HG03460 (cell line): ENCODE measurements around the gene GALK1.

Experiments
- ATAC-seq: cut with Tn5 transposase; IDR thresholded peaks from one replicate; pipeline ENCODE4 v1.9.1; 2021; ENCODE audit not compliant: unreplicated experiment

Gene GALK1

DNA sequence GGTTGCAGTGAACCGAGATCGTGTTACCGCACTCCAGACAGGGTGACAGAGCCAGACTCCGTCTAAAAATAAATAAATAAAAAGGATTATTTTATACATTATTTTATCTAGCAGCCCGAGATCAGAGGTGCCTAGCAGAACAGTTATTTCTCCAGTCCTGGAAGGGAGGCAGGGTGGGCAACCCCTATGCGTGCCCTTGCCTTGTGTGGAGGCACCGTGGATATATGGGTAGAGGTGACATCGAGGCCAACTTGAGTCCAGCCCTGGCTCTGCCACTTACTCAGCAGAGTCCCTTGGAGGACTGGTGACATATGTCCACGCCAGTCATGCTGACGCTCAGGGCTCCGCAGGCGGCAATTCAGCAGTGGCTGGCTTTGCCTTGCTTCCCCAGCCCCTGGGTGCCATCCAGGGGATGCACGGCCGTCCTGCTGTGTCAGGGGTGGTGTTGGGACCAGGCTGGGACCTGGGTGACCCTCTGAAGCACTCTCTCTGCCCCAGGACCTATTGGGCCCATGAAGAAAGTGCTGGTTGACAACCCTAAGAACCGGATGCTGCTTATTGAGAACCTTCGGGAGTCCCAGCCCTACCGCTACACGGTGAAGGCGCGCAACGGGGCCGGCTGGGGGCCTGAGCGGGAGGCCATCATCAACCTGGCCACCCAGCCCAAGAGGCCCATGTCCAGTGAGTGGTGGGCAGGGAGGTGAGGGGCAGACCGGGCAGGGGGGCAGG lies 13.2 kb downstream of the GALK1 start:
- ATAC-seq: no peak

GRCh38 chr17:75750661-75751423 lies 14.2 kb downstream of the GALK1 start:
- no peak for ATAC-seq

DNA sequence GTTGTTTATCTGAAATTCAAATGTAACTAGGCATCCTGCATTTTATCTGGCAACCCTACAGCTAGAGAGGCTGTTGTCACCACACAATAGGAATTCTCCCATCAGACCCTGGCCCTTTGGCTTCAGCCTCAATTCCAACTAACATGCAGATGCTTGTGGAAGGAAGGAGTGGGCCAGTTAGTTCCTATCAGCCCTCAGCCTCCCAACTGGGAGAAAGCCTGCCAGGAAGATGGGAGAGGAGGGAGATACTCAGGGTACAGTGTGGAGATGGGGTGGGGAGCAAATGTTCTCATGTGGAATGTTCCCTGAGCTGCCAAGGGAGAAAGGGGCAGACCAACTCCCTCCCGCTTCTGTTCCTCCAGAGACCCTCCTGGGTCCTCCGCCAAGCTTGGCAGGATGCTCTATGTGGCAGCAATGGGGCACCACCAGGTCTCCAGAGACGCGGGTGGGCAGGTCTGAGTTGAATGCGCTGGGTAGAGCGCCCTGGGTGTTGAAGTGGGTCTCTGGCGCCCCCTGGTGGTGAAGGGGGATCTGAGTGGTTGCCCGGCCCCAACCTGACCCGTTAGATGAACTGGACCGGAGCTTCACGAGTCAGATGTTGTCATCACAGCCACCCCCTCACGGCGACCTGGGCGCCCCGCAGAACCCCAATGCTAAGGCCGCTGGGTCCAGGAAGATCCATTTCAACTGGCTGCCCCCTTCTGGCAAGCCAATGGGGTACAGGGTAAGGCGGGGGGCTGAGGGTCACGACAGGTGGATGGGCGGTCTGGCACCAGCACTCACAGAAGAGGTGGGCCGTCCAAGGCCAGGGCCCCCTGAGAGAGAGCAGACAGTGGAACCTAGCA lies 15.2 kb downstream of the GALK1 start:
- ATAC-seq: no peak

DNA sequence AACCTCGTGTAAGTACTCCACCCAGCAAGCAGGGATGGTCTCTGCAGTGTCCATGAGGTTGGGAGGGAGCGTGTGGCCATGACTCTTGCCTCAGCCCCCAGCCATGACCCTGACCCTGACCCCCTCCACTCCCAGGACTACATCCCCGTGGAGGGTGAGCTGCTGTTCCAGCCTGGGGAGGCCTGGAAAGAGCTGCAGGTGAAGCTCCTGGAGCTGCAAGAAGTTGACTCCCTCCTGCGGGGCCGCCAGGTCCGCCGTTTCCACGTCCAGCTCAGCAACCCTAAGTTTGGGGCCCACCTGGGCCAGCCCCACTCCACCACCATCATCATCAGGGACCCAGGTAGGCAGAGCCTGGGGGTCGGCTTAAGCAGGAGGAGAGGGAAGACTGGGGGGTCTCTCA lies 16.3 kb downstream of the GALK1 start:
- ATAC-seq: no peak

DNA sequence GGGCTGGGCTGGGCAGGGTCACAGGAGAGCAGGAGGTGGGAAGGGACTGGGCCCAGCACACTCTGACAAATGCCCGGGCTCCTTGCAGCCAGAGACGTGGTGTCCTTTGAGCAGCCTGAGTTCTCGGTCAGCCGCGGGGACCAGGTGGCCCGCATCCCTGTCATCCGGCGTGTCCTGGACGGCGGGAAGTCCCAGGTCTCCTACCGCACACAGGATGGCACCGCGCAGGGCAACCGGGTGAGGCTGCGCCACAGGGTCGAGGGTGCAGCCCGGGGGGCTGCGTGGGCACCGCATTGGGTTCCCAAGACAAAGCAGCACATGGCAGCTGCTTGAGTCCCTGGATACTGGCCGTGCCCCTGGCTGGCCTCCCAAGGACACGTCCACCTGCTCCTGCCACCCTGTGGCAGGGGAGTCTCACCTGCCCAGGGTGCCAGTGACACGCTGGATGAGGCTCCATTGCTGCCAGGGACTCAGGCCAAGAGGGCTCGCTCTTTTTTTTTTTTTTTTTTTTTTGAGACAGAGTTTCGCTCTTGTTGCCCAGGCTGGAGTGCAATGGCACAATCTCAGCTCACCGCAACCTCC lies 21.3 kb downstream of the GALK1 start:
- no peak for ATAC-seq

DNA sequence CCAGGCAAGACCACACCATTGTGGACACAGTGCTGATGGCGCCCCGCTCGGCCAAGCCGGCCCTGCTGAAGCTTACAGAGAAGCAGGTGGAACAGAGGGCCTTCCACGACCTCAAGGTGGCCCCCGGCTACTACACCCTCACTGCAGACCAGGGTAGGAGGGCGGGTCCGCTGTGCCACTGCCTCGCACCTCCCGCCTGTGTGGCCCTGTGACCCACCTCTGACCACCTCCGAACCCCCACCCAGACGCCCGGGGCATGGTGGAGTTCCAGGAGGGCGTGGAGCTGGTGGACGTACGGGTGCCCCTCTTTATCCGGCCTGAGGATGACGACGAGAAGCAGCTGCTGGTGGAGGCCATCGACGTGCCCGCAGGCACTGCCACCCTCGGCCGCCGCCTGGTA lies 22.7 kb downstream of the GALK1 start:
- ATAC-seq: no peak

GRCh38 chr17:75740631-75741077 lies 24.3 kb downstream of the GALK1 start:
- no peak for ATAC-seq

DNA sequence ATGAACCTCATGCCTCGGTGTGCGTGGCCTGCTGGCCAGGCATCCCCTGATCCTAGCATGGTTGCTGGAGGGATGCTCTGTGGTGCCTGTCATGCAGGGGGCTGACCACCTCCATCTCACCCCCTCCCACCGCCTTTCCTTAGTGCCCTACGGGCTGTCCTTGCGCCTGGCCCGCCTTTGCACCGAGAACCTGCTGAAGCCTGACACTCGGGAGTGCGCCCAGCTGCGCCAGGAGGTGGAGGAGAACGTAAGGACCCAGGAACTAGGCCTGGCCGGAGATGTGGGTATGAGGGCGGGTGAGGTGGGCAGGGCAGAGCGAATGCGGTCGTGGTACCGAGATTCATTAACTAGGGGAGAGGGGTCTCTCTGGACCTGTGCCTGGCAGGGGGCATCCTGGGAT lies 24.8 kb downstream of the GALK1 start:
- no peak for ATAC-seq

DNA sequence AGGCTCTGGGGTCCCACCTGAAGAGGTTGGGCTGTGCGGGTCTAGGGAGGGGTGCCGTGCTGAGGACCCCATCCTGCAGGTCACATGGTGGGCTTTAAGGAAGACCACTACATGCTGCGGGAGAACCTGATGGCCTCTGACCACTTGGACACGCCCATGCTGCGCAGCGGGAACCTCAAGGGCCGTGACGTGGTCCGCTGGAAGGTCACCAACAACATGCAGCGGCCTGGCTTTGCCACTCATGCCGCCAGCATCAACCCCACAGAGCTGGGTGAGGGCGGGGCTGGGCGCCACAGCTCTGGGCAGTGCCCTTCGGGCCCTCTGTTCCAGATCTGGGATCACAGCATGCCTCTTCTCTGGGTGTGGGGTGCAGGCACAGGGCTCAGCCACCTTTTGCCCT lies 25.2 kb downstream of the GALK1 start:
- ATAC-seq: no peak

DNA sequence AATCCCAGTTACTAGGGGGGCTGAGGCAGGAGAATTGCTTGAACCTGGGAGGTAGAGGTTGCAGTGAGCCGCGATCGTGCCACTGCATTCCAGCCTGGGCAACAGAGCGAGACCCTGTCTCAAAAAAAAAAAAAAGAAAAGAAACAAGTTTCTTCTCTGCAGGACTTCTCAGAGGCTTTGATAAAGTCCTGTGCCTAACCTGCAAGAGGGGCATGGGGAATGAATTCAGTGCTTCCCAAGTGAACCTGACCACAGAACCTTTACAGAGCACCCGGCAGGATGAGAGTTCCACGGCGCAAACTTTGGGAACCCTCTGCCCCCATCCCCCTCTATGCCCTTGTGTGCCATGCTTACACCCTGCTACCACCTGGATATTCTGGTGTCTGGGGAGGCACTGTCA lies 25.8 kb downstream of the GALK1 start:
- ATAC-seq: no peak

DNA sequence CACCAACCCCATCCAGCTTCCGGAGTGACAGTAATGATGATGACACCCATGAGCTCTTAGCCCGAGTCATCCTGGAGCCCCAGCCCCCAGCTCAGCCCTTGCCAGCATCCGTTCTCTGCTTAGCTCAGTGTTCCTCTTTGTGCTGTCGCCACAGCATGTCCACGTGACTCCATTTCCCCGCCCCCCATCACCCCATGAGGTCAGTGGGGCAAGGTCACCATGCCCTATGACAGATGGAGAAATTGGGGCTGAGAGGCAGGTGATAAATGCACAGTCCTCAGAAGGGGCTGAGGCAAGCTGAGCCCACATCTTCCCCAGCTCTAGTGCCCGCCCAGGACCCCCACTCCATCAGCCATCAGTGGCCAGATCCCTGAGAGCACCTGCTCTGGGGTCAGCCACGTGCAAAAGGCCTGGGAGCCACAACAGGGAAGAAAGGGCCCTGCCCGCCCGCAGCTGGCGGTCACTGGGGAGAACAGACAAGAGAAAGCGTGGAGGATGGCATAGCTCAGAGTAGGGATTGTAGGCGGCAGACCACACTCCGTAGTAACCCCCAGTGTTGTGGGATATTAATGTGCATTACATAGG lies 26.7 kb downstream of the GALK1 start:
- no peak for ATAC-seq

- ATAC-seq: no peak
These were observed 27.6 kb downstream of the GALK1 start for GRCh38 chr17:75737133-75737962.

GRCh38 chr17:75736173-75736835 lies 28.7 kb downstream of the GALK1 start:
- ATAC-seq: no peak

DNA sequence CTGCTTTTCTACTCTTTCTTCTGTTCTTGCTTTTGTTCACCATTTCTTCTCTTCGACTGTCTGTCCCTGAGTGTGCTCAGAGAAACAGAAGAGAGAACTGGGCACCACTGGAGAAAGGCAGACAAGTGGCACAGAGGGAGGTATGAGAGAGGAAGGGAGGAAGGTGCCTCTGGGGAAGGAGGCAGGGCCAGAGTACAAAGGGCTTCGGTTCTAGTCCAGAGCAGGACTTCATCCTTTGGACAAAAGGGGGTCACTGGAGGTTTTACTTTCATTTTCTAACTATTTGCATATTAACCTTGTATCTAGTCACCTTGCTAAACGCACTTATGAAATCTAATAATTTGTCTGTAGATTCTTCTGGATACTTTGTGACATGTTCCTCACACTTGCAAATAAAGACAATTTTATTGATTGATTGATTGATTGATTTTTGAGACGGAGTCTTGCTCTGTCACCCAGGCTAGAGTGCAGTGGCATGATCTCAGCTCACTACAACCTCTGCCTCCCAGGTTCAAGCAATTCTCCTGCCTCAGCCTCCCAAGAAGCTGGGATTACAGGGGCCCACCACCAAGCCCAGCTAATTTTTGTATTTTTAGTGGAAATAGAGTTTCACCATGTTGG lies 30.2 kb downstream of the GALK1 start:
- no peak for ATAC-seq

DNA sequence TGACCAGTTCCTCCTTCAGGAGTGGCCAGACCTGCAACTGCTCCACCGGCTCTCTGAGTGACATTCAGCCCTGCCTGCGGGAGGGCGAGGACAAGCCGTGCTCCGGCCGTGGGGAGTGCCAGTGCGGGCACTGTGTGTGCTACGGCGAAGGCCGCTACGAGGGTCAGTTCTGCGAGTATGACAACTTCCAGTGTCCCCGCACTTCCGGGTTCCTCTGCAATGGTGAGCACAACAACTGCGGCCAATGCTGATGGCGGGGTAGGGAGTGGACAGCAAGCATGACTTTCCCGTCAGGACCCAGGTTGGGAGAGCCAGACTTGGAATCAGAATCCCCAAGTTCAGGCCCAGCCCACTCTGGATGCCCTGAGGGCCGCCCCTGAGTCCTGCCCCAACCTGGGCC lies 31.5 kb downstream of the GALK1 start:
- no peak for ATAC-seq

DNA sequence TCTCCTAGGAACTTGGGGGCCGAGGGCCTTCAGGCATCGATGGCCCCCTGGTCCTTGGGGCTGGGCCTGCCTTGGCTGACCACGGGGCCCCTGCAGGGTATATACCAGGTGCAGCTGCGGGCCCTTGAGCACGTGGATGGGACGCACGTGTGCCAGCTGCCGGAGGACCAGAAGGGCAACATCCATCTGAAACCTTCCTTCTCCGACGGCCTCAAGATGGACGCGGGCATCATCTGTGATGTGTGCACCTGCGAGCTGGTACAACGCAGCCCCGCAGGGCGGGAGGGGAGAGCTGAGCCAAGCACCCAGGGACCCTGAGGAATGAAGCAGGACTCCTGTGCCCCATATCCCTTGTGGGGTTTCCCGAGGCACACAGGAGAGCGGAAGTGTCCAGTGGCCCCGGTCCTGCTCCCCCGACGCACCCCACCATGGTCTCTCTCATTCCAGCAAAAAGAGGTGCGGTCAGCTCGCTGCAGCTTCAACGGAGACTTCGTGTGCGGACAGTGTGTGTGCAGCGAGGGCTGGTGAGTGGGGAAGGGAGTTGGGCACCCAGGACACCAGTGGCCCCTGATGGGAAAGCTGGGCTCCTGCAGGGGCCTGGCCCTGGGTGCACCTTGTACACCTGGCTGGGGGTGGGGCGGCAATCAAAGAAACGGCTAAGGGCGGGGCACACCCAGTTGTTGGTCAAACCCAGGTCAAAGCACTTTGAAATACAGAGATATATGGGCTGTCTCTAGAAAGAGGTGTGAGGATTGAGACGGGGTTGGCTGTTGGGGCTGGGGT lies 33.1 kb downstream of the GALK1 start:
- no peak for ATAC-seq

DNA sequence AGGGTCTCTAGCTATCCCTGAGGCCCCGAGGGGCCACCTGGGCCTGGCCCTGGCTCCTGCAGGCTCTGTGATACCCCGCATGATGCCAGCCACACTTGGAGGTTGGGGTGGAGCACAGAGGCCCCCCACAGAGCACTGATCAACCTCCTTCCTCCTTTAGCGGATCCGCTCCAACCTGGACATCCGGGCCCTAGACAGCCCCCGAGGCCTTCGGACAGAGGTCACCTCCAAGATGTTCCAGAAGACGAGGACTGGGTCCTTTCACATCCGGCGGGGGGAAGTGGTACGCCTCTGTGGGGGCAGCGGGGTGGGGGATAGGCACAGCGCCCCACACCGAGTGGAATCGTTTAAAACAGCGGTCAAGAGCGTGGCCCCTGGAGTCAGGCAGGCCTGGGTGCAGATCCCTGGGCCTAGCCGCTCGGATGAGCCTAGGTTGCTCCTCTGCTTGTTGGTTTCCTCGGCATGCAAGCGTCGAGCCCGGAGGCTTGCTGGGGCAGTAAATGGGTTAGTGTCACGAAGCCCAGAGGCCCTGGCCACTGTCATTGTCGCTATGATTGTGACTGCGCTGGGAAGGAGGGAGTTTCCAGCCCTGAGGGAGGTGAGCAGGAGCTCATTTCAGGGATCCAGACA lies 33.8 kb downstream of the GALK1 start:
- ATAC-seq: no peak

DNA sequence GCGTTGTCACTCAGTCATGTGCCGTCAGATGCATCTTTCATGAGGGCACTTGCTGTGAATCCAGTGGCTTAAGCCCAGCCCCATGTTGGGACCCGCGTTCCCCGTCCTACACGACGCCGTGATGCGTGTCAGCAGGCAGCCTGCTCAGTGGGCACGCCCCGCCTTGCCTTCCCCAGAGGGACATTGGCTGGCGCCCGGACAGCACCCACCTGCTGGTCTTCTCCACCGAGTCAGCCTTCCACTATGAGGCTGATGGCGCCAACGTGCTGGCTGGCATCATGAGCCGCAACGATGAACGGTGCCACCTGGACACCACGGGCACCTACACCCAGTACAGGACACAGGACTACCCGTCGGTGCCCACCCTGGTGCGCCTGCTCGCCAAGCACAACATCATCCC lies 34.9 kb downstream of the GALK1 start:
- no peak for ATAC-seq
